Endothelial cell of umbilical vein (primary cell): ENCODE data around the gene CDK9.

ENCODE experiments used
- CTCF ChIP-seq, 2 donors: IDR thresholded peaks; 1 replicate in 1 of 2; 2 replicates in 1 of 2; pipeline ENCODE4 v1.5.1; 2011; ENCODE audit warnings: low read length in 2 of 2, mild to moderate bottlenecking in 2 of 2, moderate library complexity in 2 of 2, control low read depth in 1 of 2, inconsistent platforms in 1 of 2, low read depth in 1 of 2; ENCODE audit not compliant: insufficient read depth in 1 of 2; ENCODE audit errors: extremely low read depth in 1 of 2
- GATA2 ChIP-seq: IDR thresholded peaks from 2 replicates; pipeline ENCODE4 v1.7.0; 2011; ENCODE audit warnings: low read depth, mild to moderate bottlenecking, moderate library complexity, mixed read lengths, low read length; ENCODE audit not compliant: insufficient read length, insufficient read depth
- POLR2A ChIP-seq: IDR thresholded peaks from 2 replicates; pipeline ENCODE4 v1.6.1; 2012; ENCODE audit warnings: low read depth, mild to moderate bottlenecking, control low read depth, low read length
- POLR2AphosphoS5 ChIP-seq: IDR thresholded peaks from 2 replicates; pipeline ENCODE4 v1.6.1; 2012; ENCODE audit warnings: low read depth, mild to moderate bottlenecking, control low read depth, low read length, moderate library complexity; ENCODE audit not compliant: insufficient read depth
- TF ChIP-seq, protein P1 (sequence below): IDR thresholded peaks from 2 replicates; pipeline ENCODE4 v1.6.1; 2011; ENCODE audit not compliant: insufficient read depth, insufficient read length

- TF ChIP-seq POLR2AphosphoS5 (no peak), CTCF (IDR thresholded peaks at IDR 0.05; ENCODE audit: extremely low read depth in 1 of 2, insufficient read depth in 1 of 2, low read depth in 1 of 2, low read length in 2 of 2) (no peak), GATA2 (no peak), POLR2A (no peak)
- TF ChIP-seq, protein P1, sequence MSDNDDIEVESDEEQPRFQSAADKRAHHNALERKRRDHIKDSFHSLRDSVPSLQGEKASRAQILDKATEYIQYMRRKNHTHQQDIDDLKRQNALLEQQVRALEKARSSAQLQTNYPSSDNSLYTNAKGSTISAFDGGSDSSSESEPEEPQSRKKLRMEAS = no peak
Measured at GRCh38 chr9:127777368-127777980, 8.4 kb upstream of the CDK9 start.
